GM19468 (cell line): ENCODE data around the gene GTF2H1.

Experiments
- ATAC-seq: cut with Tn5 transposase; IDR thresholded peaks from one replicate; pipeline ENCODE4 v1.9.1; 2021; ENCODE audit warnings: mild to moderate bottlenecking, moderate library complexity, moderate number of reproducible peaks; ENCODE audit not compliant: unreplicated experiment; ENCODE audit errors: extremely low read depth

GTF2H1 gene

GRCh38 chr11:18321969-18322711, at the start of gene GTF2H1, which contains the start of gene HPS5:
Gene GTF2H1 (plus strand): TSS chr11:18322567. CDS start chr11:18333075, 10,508 bp downstream.
Gene HPS5 (minus strand): TSS chr11:18322140. CDS start chr11:18317858, 4,282 bp downstream.
- peak; percentile 81 for ATAC-seq

- no peak for ATAC-seq
Measured at GRCh38 chr11:18277565-18278271, 44.6 kb upstream of the GTF2H1 start.

- peak; percentile 76 for ATAC-seq
Measured at GRCh38 chr11:18280438-18281045, 41.8 kb upstream of the GTF2H1 start.

GRCh38 chr11:18282626-18283025, 39.7 kb upstream of the GTF2H1 start:
- no peak for ATAC-seq

GRCh38 chr11:18285841-18286240, 36.5 kb upstream of the GTF2H1 start:
- ATAC-seq = no peak

- ATAC-seq = no peak
Measured at GRCh38 chr11:18288911-18289310, 33.5 kb upstream of the GTF2H1 start.

GRCh38 chr11:18294862-18295261, 27.5 kb upstream of the GTF2H1 start:
- ATAC-seq = no peak

GRCh38 chr11:18295316-18295715, 27.1 kb upstream of the GTF2H1 start:
- ATAC-seq = no peak

GRCh38 chr11:18299721-18300120, 22.6 kb upstream of the GTF2H1 start:
- no peak for ATAC-seq

GRCh38 chr11:18304745-18305144, 17.6 kb upstream of the GTF2H1 start:
- no peak for ATAC-seq

GRCh38 chr11:18307461-18308139, 14.8 kb upstream of the GTF2H1 start:
- no peak for ATAC-seq

GRCh38 chr11:18308242-18308641, 14.1 kb upstream of the GTF2H1 start:
- ATAC-seq = no peak

GRCh38 chr11:18309691-18310090, 12.7 kb upstream of the GTF2H1 start:
- ATAC-seq = no peak

- ATAC-seq = no peak
Measured at GRCh38 chr11:18310800-18311340, 11.5 kb upstream of the GTF2H1 start.

- no peak for ATAC-seq
Measured at GRCh38 chr11:18312012-18312411, 10.4 kb upstream of the GTF2H1 start.

GRCh38 chr11:18312663-18313420, 9.5 kb upstream of the GTF2H1 start:
- ATAC-seq = no peak

- no peak for ATAC-seq
Measured at GRCh38 chr11:18313965-18314763, 8.2 kb upstream of the GTF2H1 start.

- ATAC-seq = no peak
Measured at GRCh38 chr11:18314784-18315523, 7.4 kb upstream of the GTF2H1 start.
